Stomach (tissue), 4 donors: ENCODE measurements around the gene TMEM119.

Experiments used
- CTCF ChIP-seq, 7 experiments: fragments of 450-650 bp in 4 of 7; fragments of 200-600 bp in 3 of 7; sonication (generic) in 3 of 7; IDR thresholded peaks; one replicate each; pipeline ENCODE4 v1.5.1; 2016 to 2019; ENCODE audit warnings: antibody characterized with exemption in 7 of 7, control low read depth in 2 of 7, mild to moderate bottlenecking in 1 of 7
- POLR2A ChIP-seq, 4 donors: fragments of 450-650 bp; IDR thresholded peaks; one replicate each; pipeline ENCODE4 v1.6.1; 2016; ENCODE audit warnings: antibody characterized with exemption in 4 of 4, control low read depth in 2 of 4, mild to moderate bottlenecking in 1 of 4, moderate library complexity in 1 of 4

DNA sequence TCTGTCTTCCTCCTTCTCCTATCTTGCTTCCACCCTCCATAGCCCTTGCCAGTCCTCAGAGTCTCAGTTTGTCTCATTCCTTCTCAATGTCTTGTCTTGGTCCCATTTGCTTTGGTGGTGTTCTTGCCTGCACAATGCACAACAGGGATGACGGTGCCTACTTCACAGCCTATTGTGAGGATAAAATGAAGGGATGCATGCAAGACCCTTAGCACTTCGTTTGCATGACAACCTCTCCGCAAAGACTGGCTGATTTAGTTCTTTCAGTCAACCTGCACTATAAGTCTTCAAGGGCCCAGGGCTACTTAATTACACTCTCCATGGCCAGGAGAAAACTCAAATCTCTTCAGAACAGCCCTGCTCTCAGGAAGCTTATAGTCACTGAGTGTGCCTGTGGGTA, 27.3 kb upstream of the TMEM119 start:
- no peak for TF ChIP-seq CTCF (IDR thresholded peaks at IDR 0.05)
- no peak for TF ChIP-seq POLR2A (IDR thresholded peaks at IDR 0.05)
